Activated B cell treated with CpG ODN at 0.5 μM for 24 hours (primary cell): ENCODE data around the gene DRAXIN. TPM values are rescaled to one million over a fixed set of nuclear protein-coding genes. Genes with fewer than 3 reads are reported as not detected.

ENCODE experiments used
- ATAC-seq: fragments of 200-7000 bp; cut with Tn5 transposase; one replicate; pipeline ENCODE4 v1.10.0; 2021; ENCODE audit warnings: low read depth, mild to moderate bottlenecking, moderate library complexity
- CTCF ChIA-PET: fragments of 350-600 bp; sonication (Branson Sonifier 250); formaldehyde crosslinking; loops from one replicate; lab custom pipeline; 2021; ENCODE audit warnings: antibody characterized with exemption; lab: Charles Lee
- POLR2A ChIA-PET: fragments of 350-600 bp; sonication (Branson Sonifier 250); formaldehyde crosslinking; loops from one replicate; lab custom pipeline; 2021; ENCODE audit warnings: antibody characterized with exemption; lab: Charles Lee
- DNase-seq: peaks from one replicate; pipeline ENCODE4 v3.0.0; 2022
- H3K27ac Mint-ChIP-seq: one replicate; pipeline ENCODE4 v1.8.0; 2020; ENCODE audit warnings: mixed read lengths
- H3K27me3 Mint-ChIP-seq: one replicate; pipeline ENCODE4 v1.8.0; 2021; ENCODE audit warnings: mixed read lengths
- H3K36me3 Mint-ChIP-seq: one replicate; pipeline ENCODE4 v1.8.0; 2021; ENCODE audit warnings: low read depth, mixed read lengths
- H3K4me1 Mint-ChIP-seq: one replicate; pipeline ENCODE4 v1.8.0; 2021; ENCODE audit warnings: mixed read lengths
- H3K4me3 Mint-ChIP-seq: one replicate; pipeline ENCODE4 v1.8.0; 2020; ENCODE audit warnings: mild to moderate bottlenecking, mixed read lengths
- H3K9me3 Mint-ChIP-seq: one replicate; pipeline ENCODE4 v1.8.0; 2020; ENCODE audit warnings: mixed read lengths
- CTCF ChIP-seq: fragments of 200-600 bp; IDR thresholded peaks from one replicate; pipeline ENCODE4 v1.8.0; 2022; ENCODE audit warnings: antibody characterized with exemption, mild to moderate bottlenecking
- intact Hi-C: fragments of 100-400 bp; cut with micrococcal nuclease; formaldehyde crosslinking; loops from one replicate; pipeline ENCODE4 v1.15.1; 2024
- total RNA-seq: library from RNA; stranded (reverse); gene quantifications from 2 replicates; pipeline ENCODE4 v1.2.3, GENCODE V29; 2022

DRAXIN gene
- total RNA-seq, 1 donor from 2014 or later: 0.18 TPM

GRCh38 chr1:11733306-11733705 is 41.8 kb downstream of the DRAXIN start:
- intact Hi-C loops: no loop called here
- ChIA-PET POLR2A (interaction anchor here (0.6 kb wide), 1 partner anchor 176 kb away, joined by 4 read pairs; no protein-coding TSS in a partner anchor), CTCF (no interaction called here)
- H3K27ac Mint-ChIP-seq: no peak overlapping the region
- no peak overlapping the region for H3K4me3 Mint-ChIP-seq
- H3K4me1 Mint-ChIP-seq: peaks cover 46% of the 10 kb centered on the region
- DNase-seq (no peak), ATAC-seq (no peak)
- no peaks in the 10 kb centered on the region for H3K27me3 Mint-ChIP-seq
- H3K36me3 Mint-ChIP-seq: peaks cover 3% of the 10 kb centered on the region
- H3K9me3 Mint-ChIP-seq: no peaks in the 10 kb centered on the region
- no peak for TF ChIP-seq CTCF

GRCh38 chr1:11735531-11735853 is 44.0 kb downstream of the DRAXIN start:
- Mint-ChIP-seq H3K4me3 (peak overlapping the region; percentile 93), H3K36me3 (peaks cover 3% of the 10 kb centered on the region), H3K4me1 (peaks cover 40% of the 10 kb centered on the region), H3K27ac (peak overlapping the region; percentile 79), H3K27me3 (no peaks in the 10 kb centered on the region), H3K9me3 (no peaks in the 10 kb centered on the region)
- DNase-seq (no peak), ATAC-seq (no peak)
- CTCF ChIA-PET: interaction anchor here (0.6 to 3.3 kb wide), 2 partner anchors 16 to 25 kb away, joined by 3 to 16 read pairs; no protein-coding TSS in a partner anchor
- intact Hi-C loops: loop anchor here (5.0 kb wide), 3 partner anchors 172 to 678 kb away; partner anchors contain the start of gene MTOR
- POLR2A ChIA-PET: interaction anchor here (1.0 to 3.3 kb wide), 9 partner anchors 9 to 473 kb away, joined by 3 to 21 read pairs (median 6); partner anchors contain the start of genes CLCN6, MTHFR and MTOR
- no peak for TF ChIP-seq CTCF

- H3K27ac Mint-ChIP-seq: peak within 1 kb of the TSS; percentile 79
- ChIA-PET POLR2A (interaction anchor here (0.5 to 3.3 kb wide), 11 partner anchors 13 to 474 kb away, joined by 3 to 21 read pairs (median 6); partner anchors contain the start of genes CLCN6, FBXO6, MTHFR and MTOR), CTCF (interaction anchor here (0.6 to 3.3 kb wide), 2 partner anchors 16 to 26 kb away, joined by 3 to 16 read pairs; no protein-coding TSS in a partner anchor)
Measured at GRCh38 chr1:11735854-11736745, 44.6 kb downstream of the DRAXIN start, which contains the start of gene AGTRAP. Gene AGTRAP, plus strand, starts transcription at chr1:11736136. Its CDS starts 73 bp downstream, at chr1:11736209.

GRCh38 chr1:11736746-11737639 is 45.5 kb downstream of the DRAXIN start:
- POLR2A ChIA-PET: interaction anchor here (0.5 to 3.3 kb wide), 8 partner anchors 14 to 282 kb away, joined by 3 to 21 read pairs (median 6); partner anchors contain the start of genes CLCN6, FBXO6 and MTHFR
- Mint-ChIP-seq H3K27me3 (no peaks in the 10 kb centered on the region), H3K4me3 (peak overlapping the region; percentile 93), H3K36me3 (peaks cover 3% of the 10 kb centered on the region), H3K9me3 (no peaks in the 10 kb centered on the region), H3K27ac (no peak overlapping the region), H3K4me1 (peaks cover 37% of the 10 kb centered on the region)
- ATAC-seq: peak; percentile 26
- TF ChIP-seq CTCF: no peak
- intact Hi-C loops: loop anchor here (1.0 to 5.0 kb wide), 6 partner anchors 18 to 680 kb away; partner anchors contain the start of genes CLCN6, MAD2L2 and MTOR
- CTCF ChIA-PET: interaction anchor here (0.7 to 3.3 kb wide), 3 partner anchors 17 to 699 kb away, joined by 3 to 16 read pairs (median 3); no protein-coding TSS in a partner anchor
- DNase-seq: no peak

More at GRCh38 chr1:11735854-11736745, 44.6 kb downstream of the DRAXIN start, which contains the start of gene AGTRAP:
- Mint-ChIP-seq H3K36me3 (peaks cover 3% of the 10 kb centered on the region), H3K9me3 (no peaks in the 10 kb centered on the region), H3K4me3 (peak within 1 kb of the TSS; percentile 93), H3K27me3 (no peaks in the 10 kb centered on the region), H3K4me1 (peaks cover 40% of the 10 kb centered on the region)
- intact Hi-C loops: loop anchor here (1.0 to 5.0 kb wide), 6 partner anchors 17 to 679 kb away; partner anchors contain the start of genes CLCN6, MAD2L2 and MTOR
- ATAC-seq: peak; percentile 88
- TF ChIP-seq CTCF: no peak
- DNase-seq: peak; percentile 80
